Amniotic epithelial cell (primary cell): ENCODE data around the gene TP63.

Source experiments
- DNase-seq: peaks from one replicate; pipeline ENCODE4 v3.0.0-alpha.2; 2010; ENCODE audit warnings: low read depth

TP63 gene

GRCh38 chr3:189862385-189862998, 231.3 kb downstream of the TP63 start:
- DNase-seq: peak; percentile 80

GRCh38 chr3:189863031-189863430, 231.8 kb downstream of the TP63 start:
- DNase-seq: peak; percentile 27

- DNase-seq: no peak
Measured at GRCh38 chr3:189868061-189868460, 236.9 kb downstream of the TP63 start.

- no peak for DNase-seq
Measured at GRCh38 chr3:189869165-189869564, 238.0 kb downstream of the TP63 start.

GRCh38 chr3:189871418-189871817, 240.2 kb downstream of the TP63 start:
- no peak for DNase-seq

- DNase-seq: no peak
Measured at GRCh38 chr3:189883113-189883753, 252.0 kb downstream of the TP63 start.

GRCh38 chr3:189890496-189890895, 259.3 kb downstream of the TP63 start:
- DNase-seq: no peak

- DNase-seq: no peak
Measured at GRCh38 chr3:189896533-189896932, 265.3 kb downstream of the TP63 start.

GRCh38 chr3:189897406-189897805, 266.2 kb downstream of the TP63 start:
- DNase-seq: no peak

GRCh38 chr3:189898559-189899153, 267.5 kb downstream of the TP63 start:
- DNase-seq: peak; percentile 61

- DNase-seq: no peak
Measured at GRCh38 chr3:189899186-189899585, 268.0 kb downstream of the TP63 start.

GRCh38 chr3:189900578-189900977, 269.4 kb downstream of the TP63 start:
- no peak for DNase-seq

- no peak for DNase-seq
Measured at GRCh38 chr3:189901481-189901880, 270.3 kb downstream of the TP63 start.

GRCh38 chr3:189902230-189903186, 271.3 kb downstream of the TP63 start:
- DNase-seq: no peak

GRCh38 chr3:189903562-189904250, 272.5 kb downstream of the TP63 start:
- DNase-seq: no peak

GRCh38 chr3:189907803-189908202, 276.6 kb downstream of the TP63 start:
- no peak for DNase-seq

- DNase-seq: peak; percentile 19
Measured at GRCh38 chr3:189908646-189909045, 277.5 kb downstream of the TP63 start.

- DNase-seq: no peak
Measured at GRCh38 chr3:189909139-189909538, 277.9 kb downstream of the TP63 start.

- no peak for DNase-seq
Measured at GRCh38 chr3:189909573-189909972, 278.4 kb downstream of the TP63 start.

- peak; percentile 10 for DNase-seq
Measured at GRCh38 chr3:189911001-189911400, 279.8 kb downstream of the TP63 start.

GRCh38 chr3:189914799-189915198, 283.6 kb downstream of the TP63 start:
- peak; percentile 94 for DNase-seq

- DNase-seq: no peak
Measured at GRCh38 chr3:189921770-189922169, 290.6 kb downstream of the TP63 start.
